ENCODE data around the gene STK32C.

GRCh38 chr10:132353456-132354355 is 46.0 kb upstream of the STK32C start:
- TF ChIP-seq CTCF (conservative IDR thresholded peaks at IDR 0.05; ENCODE audit: low read depth, low read length) (no peak), EZH2 (IDR thresholded peaks at IDR 0.05; ENCODE audit: borderline replicate concordance, low read depth, low read length, poor library complexity, severe bottlenecking) (no peak)

Measured in A673 (cell line).